GM12878 (cell line): ENCODE measurements around the gene IREB2. TPM values are rescaled to one million over a fixed set of nuclear protein-coding genes. Genes with fewer than 3 reads are reported as not detected.

Experiments
- ATAC-seq: fragments of 200-7000 bp; cut with Tn5 transposase; 3 replicates; pipeline ENCODE4 v1.9.1; 2020; ENCODE audit warnings: mild to moderate bottlenecking, moderate library complexity
- BruUV-seq: library from RNA; stranded (reverse); fragments of 400-500 nt; replicated peaks from 2 replicates; lab custom pipeline; 2021; lab: Mats Ljungman, UMichigan
- CTCF ChIA-PET: fragments of 300-600 bp; sonication (Branson Sonifier 250); formaldehyde crosslinking; extraction: SDS; loops from one replicate; lab custom pipeline; 2021; ENCODE audit warnings: inconsistent platforms; lab: Yijun Ruan, JAX
- POLR2A ChIA-PET: fragments of 350-600 bp; formaldehyde crosslinking; extraction: SDS; loops from one replicate; lab custom pipeline; 2021; ENCODE audit warnings: inconsistent platforms; lab: Charles Lee
- RAD21 ChIA-PET: fragments of 300-600 bp; sonication (Branson Sonifier 250); formaldehyde crosslinking; loops from one replicate; lab custom pipeline; 2023; ENCODE audit warnings: antibody characterized with exemption; ENCODE audit not compliant: unreplicated experiment; lab: Charles Lee
- SMC1A ChIA-PET: fragments of 300-600 bp; sonication (Branson Sonifier 250); formaldehyde crosslinking; loops from one replicate; lab custom pipeline; 2023; ENCODE audit not compliant: unreplicated experiment, uncharacterized antibody; lab: Charles Lee
- DNase-seq: peaks from one replicate; pipeline ENCODE4 v3.0.0-alpha.2; 2011; ENCODE audit warnings: low read depth, low spot score
- FAIRE-seq: peaks from 3 replicates; lab custom pipeline; 2011; peaks lifted over from hg19 to GRCh38; lab: Jason Lieb, UNC
- H2AFZ ChIP-seq: 2 replicates; pipeline ENCODE4 v1.6.0; 2011; ENCODE audit warnings: low read depth, low read length, control low read depth; ENCODE audit not compliant: control insufficient read depth
- H3K27ac ChIP-seq: 2 replicates; pipeline ENCODE4 v1.5.1; 2011; ENCODE audit warnings: control low read depth; ENCODE audit not compliant: control insufficient read depth, insufficient read depth
- H3K27me3 ChIP-seq, 2 experiments: replicated peaks in 1 of 2; 2 replicates each; pipeline versions ENCODE4 v1.6.0 to v1.6.1; 2011; ENCODE audit warnings: low read length in 1 of 2; ENCODE audit not compliant: control insufficient read depth in 2 of 2, insufficient read depth in 2 of 2
- H3K36me3 ChIP-seq, 2 experiments: 2 replicates each; pipeline ENCODE4 v1.5.1; 2011; ENCODE audit warnings: low read length in 1 of 2; ENCODE audit not compliant: control insufficient read depth in 2 of 2, insufficient read depth in 2 of 2
- H3K4me1 ChIP-seq: 2 replicates; pipeline ENCODE4 v1.6.1; 2011; ENCODE audit warnings: mild to moderate bottlenecking, low read length, moderate library complexity, mixed read lengths; ENCODE audit not compliant: control insufficient read depth, insufficient read depth
- H3K4me2 ChIP-seq: 2 replicates; pipeline ENCODE4 v1.6.0; 2011; ENCODE audit warnings: control low read depth; ENCODE audit not compliant: control insufficient read depth, insufficient read depth
- H3K4me3 ChIP-seq: fragments of 200-600 bp; sonication (generic); 2 replicates; pipeline ENCODE4 v1.5.1; 2016
- H3K79me2 ChIP-seq: 2 replicates; pipeline ENCODE4 v1.6.0; 2011; ENCODE audit warnings: low read length; ENCODE audit not compliant: control insufficient read depth, insufficient read depth
- H3K9ac ChIP-seq: 2 replicates; pipeline ENCODE4 v1.8.0; 2011; ENCODE audit warnings: low read length, control low read depth, mixed read lengths; ENCODE audit not compliant: control insufficient read depth, insufficient read depth
- H3K9me3 ChIP-seq: replicated peaks from 3 replicates; pipeline ENCODE4 v1.5.1; 2011; ENCODE audit warnings: mild to moderate bottlenecking, low read length; ENCODE audit not compliant: control insufficient read depth, insufficient read depth
- H4K20me1 ChIP-seq: 2 replicates; pipeline ENCODE4 v1.6.0; 2011; ENCODE audit not compliant: control insufficient read depth, insufficient read depth
- CBX3 ChIP-seq: fragments of 200-600 bp; sonication (generic); IDR thresholded peaks from 2 replicates; pipeline ENCODE4 v1.6.1; 2016; ENCODE audit warnings: low read depth, borderline replicate concordance
- LARP7 ChIP-seq: fragments of 450-650 bp; IDR thresholded peaks from 2 replicates; pipeline ENCODE4 v1.6.1; 2017; ENCODE audit warnings: mild to moderate bottlenecking
- MTA2 ChIP-seq: fragments of 450-650 bp; IDR thresholded peaks from 2 replicates; pipeline ENCODE4 v1.6.1; 2016; ENCODE audit warnings: low read depth, mild to moderate bottlenecking, moderate library complexity
- NRF1 ChIP-seq: conservative IDR thresholded peaks from 2 replicates; pipeline ENCODE4 v1.6.1; 2011; ENCODE audit warnings: mild to moderate bottlenecking, low read depth, low read length, improper control_type of control experiment
- POLR2AphosphoS2 ChIP-seq: IDR thresholded peaks from 2 replicates; pipeline ENCODE4 v1.6.1; 2011; ENCODE audit warnings: low read depth, mild to moderate bottlenecking, low read length, improper control_type of control experiment, moderate library complexity
- ZBTB40 ChIP-seq: fragments of 450-650 bp; IDR thresholded peaks from 2 replicates; pipeline ENCODE4 v1.6.1; 2016; ENCODE audit warnings: mild to moderate bottlenecking, moderate library complexity, borderline replicate concordance
- WGBS: methylation state at CpG from one replicate; pipeline ENCODE4 v1.1.6; 2016; ENCODE audit warnings: low lambda C conversion rate; ENCODE audit not compliant: insufficient replicate concordance, insufficient coverage; ENCODE audit errors: missing lambda C conversion rate; 5-methylcytosine and 5-hydroxymethylcytosine counted together
- in situ Hi-C: fragments of 300-500 bp; cut with MboI; formaldehyde crosslinking; loops from 9 replicates; pipeline ENCODE4 v1.14.3; 2018; ENCODE audit warnings: mixed read lengths
- intact Hi-C: fragments of 100-400 bp; cut with micrococcal nuclease; formaldehyde crosslinking; loops from one replicate; pipeline ENCODE4 v1.14.2; 2022; ENCODE audit not compliant: unreplicated experiment
- polyA plus RNA-seq, 11 experiments: library from polyadenylated mRNA; depleted of rRNA in 4 of 11; unstranded in 6 of 11; stranded (reverse) in 5 of 11; fragments of >200 nt; fragmentation: Nextera tagmentation in 4 of 11; fragmentation: Illumina TruSeq in 1 of 11; extraction: Ambion mirVana in 4 of 11; extraction: Trizol in 1 of 11; gene quantifications; 1 replicate in 1 of 11; 2 replicates in 10 of 11; pipeline versions ENCODE4 v1.2.1 to v1.2.3, GENCODE V29; 2011 to 2016; ENCODE audit warnings: inconsistent platforms in 2 of 11, missing spikeins in 2 of 11, low read depth in 1 of 11
- total RNA-seq, 4 experiments: library from RNA; depleted of rRNA in 3 of 4; stranded (reverse); fragments of >200 nt in 3 of 4; fragmentation: Illumina TruSeq in 1 of 4; extraction: Trizol in 1 of 4; gene quantifications; 2 replicates each; pipeline versions ENCODE4 v1.2.1 to v1.2.3, GENCODE V29; 2013 to 2021

IREB2 gene
- total and polyA plus RNA-seq, 10 of the 15 experiments (the other 5 are each of a cell fraction or from before 2014, with no cell fraction given): 13.0 to 52.4 (median 24.4) TPM

GRCh38 chr15:78388865-78389264 is 49.2 kb upstream of the IREB2 start:
- no peak overlapping the region for H3K9ac ChIP-seq
- ChIA-PET SMC1A (no interaction called here), RAD21 (interaction anchor here (0.6 kb wide), 1 partner anchor 239 kb away, joined by 4 read pairs; no protein-coding TSS in a partner anchor), CTCF (no interaction called here), POLR2A (no interaction called here)
- no peak overlapping the region for H3K4me3 ChIP-seq
- no TSS peak for BruUV-seq
- no peak overlapping the region for H3K27ac ChIP-seq
- no peaks in the 10 kb centered on the region for H3K36me3 ChIP-seq
- no peaks in the 10 kb centered on the region for H3K9me3 ChIP-seq
- H3K4me2 ChIP-seq: no peak overlapping the region
- no peak overlapping the region for H2AFZ ChIP-seq
- H3K4me1 ChIP-seq: no peaks in the 10 kb centered on the region
- in situ Hi-C loops (no loop called here), intact Hi-C loops (no loop called here)
- no peaks in the 10 kb centered on the region for H4K20me1 ChIP-seq
- FAIRE-seq: no peak
- H3K27me3 ChIP-seq: peaks cover 0 to 1% of the 10 kb centered on the region in 2 experiments; a peak in 3 of 4 replicates
- ATAC-seq: no peak
- TF ChIP-seq CBX3: no peak
- TF ChIP-seq POLR2AphosphoS2: no peak
- no peak for TF ChIP-seq LARP7
- TF ChIP-seq NRF1: no peak
- TF ChIP-seq ZBTB40: no peak
- TF ChIP-seq MTA2: no peak
- TF ChIP-seq, all 136 proteins: peak for 0
- H3K79me2 ChIP-seq: no peaks in the 10 kb centered on the region
- no peak for DNase-seq
- WGBS: 56% methylated on average over 12 of the region's 12 CpGs
